Measurements from ENCODE around the gene SLBP. TPM values are rescaled to one million over a fixed set of nuclear protein-coding genes. Genes with fewer than 3 reads are reported as not detected.

Gene SLBP
- total and polyA plus RNA-seq, 12 donors: 19.0 to 81.0 (median 38.1) TPM

DNA sequence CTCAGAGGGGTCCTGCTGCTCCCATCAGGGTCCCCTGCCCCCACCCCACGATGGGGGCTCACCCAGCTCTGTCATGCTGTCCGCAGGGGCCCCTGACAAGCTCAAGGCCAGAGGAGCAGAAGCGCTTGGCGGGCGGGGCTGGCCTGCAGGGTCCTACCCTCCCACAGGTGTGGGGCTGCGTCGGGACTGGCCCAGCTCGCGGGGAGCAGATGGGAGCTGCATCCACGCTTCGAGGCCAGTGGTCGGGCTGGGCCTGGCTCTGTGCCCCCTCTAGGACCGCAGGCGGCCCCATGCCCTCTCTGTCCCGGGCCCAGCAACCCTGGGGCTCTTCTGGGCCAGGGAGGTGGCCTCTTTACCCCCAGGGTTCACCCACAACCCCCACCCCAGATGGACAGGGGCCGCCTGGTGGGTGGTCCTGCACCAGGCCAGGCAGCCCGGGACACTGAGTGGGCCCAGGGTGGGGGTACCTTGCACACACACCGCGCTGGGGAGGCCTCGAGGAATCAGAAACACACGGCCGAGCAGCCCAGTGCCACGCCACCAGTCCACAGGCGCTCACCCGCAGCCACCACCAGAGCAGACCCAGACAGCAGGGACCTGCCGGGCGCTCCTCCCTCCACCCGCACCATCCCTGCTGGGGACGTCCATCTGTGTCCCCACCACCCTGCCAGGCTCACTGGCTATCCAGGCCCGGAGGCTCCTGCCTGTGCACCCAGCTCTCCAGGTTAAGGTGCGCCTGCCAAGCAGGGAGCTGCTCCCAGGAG is 39.2 kb upstream of the SLBP start:
- intact Hi-C loops (cut with DNase I): no loop called here
- 83 to 98% (median 89%) methylated on average over 9 to 31 of the region's 31 CpGs for WGBS, 4 donors

DNA sequence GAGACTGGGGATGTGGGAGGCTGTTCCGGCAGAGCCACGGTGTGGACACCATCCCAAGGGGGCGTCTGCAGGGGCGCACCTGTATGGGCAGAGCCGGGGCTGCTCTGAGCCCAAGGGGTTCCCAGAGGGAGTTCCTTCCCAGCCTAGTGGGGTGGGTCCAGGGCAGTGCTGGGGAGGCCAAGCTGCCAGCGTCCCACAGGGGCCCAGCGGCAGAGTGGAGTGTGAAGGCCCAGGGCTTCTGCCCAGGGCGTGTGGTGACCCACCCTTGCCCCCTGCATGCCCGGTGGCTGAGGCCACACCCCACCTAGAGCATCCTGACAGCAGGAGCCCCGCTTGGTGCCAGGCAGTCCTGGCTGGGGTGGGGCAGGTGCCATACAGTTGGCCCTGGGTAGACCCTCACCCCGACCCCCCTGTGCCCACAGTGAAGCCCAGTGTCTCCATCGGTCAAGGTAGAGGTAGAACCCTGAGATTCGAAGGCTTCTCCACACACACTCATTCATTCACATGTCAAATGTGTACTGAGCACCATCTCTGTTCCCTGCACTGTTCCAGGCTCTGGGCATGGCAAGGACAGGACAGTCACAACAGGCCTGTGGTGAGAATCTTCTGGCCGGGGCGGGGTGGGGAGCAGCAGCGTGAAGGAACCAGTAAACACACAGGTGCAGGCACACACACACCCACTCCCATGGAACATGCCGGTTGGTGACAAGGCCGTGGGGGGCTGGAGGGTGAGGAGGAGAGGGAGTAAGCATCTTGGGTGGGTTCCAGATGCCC is 38.4 kb upstream of the SLBP start:
- H3K9me3 ChIP-seq (replicated peaks in 1 of 3): no peaks in the 10 kb centered on the region
- 87 to 90% (median 88%) methylated on average over 3 to 18 of the region's 18 CpGs for WGBS, 4 donors
- peaks cover 0 to 3% of the 10 kb centered on the region in 2 donors for H3K4me1 ChIP-seq (replicated peaks in 1 of 2)
- no peak overlapping the region for H3K4me3 ChIP-seq
- H3K27me3 ChIP-seq: peaks cover 4% of the 10 kb centered on the region
- DNase-seq: no peak
- no peak overlapping the region for H3K27ac ChIP-seq
- no peaks in the 10 kb centered on the region for H3K36me3 ChIP-seq (replicated peaks in 1 of 2)
- intact Hi-C loops (cut with DNase I): no loop called here
- TF ChIP-seq, protein P1, sequence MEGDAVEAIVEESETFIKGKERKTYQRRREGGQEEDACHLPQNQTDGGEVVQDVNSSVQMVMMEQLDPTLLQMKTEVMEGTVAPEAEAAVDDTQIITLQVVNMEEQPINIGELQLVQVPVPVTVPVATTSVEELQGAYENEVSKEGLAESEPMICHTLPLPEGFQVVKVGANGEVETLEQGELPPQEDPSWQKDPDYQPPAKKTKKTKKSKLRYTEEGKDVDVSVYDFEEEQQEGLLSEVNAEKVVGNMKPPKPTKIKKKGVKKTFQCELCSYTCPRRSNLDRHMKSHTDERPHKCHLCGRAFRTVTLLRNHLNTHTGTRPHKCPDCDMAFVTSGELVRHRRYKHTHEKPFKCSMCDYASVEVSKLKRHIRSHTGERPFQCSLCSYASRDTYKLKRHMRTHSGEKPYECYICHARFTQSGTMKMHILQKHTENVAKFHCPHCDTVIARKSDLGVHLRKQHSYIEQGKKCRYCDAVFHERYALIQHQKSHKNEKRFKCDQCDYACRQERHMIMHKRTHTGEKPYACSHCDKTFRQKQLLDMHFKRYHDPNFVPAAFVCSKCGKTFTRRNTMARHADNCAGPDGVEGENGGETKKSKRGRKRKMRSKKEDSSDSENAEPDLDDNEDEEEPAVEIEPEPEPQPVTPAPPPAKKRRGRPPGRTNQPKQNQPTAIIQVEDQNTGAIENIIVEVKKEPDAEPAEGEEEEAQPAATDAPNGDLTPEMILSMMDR (IDR thresholded peaks at IDR 0.05): no peak
- TF ChIP-seq POLR2A (IDR thresholded peaks at IDR 0.05): no peak

More for the DNA sequence above, 39.2 kb upstream of the SLBP start:
- peaks cover 4% of the 10 kb centered on the region for H3K27me3 ChIP-seq
- no peak overlapping the region for H3K27ac ChIP-seq
- no peaks in the 10 kb centered on the region for H3K9me3 ChIP-seq (replicated peaks in 1 of 3)
- no peak for DNase-seq
- peaks cover 0 to 3% of the 10 kb centered on the region in 2 donors for H3K4me1 ChIP-seq (replicated peaks in 1 of 2)
- no peaks in the 10 kb centered on the region for H3K36me3 ChIP-seq (replicated peaks in 1 of 2)
- TF ChIP-seq, protein P1 (IDR thresholded peaks at IDR 0.05): no peak
- no peak for TF ChIP-seq POLR2A (IDR thresholded peaks at IDR 0.05)
- no peak overlapping the region for H3K4me3 ChIP-seq

DNA sequence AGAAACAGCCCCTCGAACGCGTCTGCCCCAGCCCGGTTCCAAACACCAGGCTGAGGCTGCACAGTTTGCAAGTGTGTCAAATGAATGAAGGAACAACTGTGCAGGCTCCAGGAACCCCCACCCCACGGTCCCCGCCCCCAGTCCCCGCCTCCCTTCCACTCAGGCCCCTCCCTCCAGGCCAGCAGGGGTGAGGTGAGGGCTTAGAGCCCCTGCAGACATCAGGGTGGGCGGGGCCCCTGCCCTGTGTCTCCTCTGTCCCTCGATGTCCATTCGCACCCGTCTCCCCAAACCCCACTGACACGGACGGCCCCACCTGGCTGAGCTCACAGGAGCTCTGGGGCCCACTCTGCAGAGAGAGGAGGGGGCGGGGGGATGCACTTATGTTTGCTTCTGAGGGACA is 37.7 kb upstream of the SLBP start:
- TF ChIP-seq, protein P1 (IDR thresholded peaks at IDR 0.05): no peak
- no peak for TF ChIP-seq POLR2A (IDR thresholded peaks at IDR 0.05)
- 65 to 84% (median 76%) methylated on average over 6 to 14 of the region's 14 CpGs for whole genome bisulfite sequencing, 4 donors
- peaks cover 4% of the 10 kb centered on the region for H3K27me3 ChIP-seq
- no peaks in the 10 kb centered on the region for H3K9me3 ChIP-seq (replicated peaks in 1 of 3)
- no peak for DNase-seq
- no peaks in the 10 kb centered on the region for H3K36me3 ChIP-seq (replicated peaks in 1 of 2)
- intact Hi-C loops (cut with DNase I): loop anchor here (2.0 to 5.0 kb wide), 3 partner anchors 57 to 152 kb away; no protein-coding TSS in a partner anchor
- no peak overlapping the region for H3K27ac ChIP-seq
- H3K4me3 ChIP-seq: no peak overlapping the region
- peaks cover 0 to 3% of the 10 kb centered on the region in 2 donors for H3K4me1 ChIP-seq (replicated peaks in 1 of 2)

DNA sequence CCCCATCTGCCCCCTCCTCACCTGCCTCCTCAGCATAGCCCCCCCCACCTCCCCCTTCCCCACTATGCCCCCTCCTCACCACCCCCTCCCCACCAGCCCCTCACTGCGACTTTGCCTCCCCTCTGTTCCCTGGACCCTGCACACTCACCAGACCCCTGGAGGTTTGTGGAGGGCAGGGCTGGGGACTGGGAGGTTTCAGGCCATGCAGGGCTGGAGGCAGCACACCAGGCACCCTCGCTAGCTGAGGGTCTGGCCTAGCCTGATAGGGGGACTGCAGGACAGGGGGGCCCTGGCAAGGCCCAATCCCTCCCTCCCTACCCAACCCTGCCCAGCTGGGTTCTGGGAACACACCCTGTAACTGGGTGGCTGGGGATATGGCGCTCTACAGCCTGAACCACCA is 37.3 kb upstream of the SLBP start:
- WGBS, 4 donors: 60 to 71% methylated on average over 3 of the region's 3 CpGs; no CpG with 5 or more reads in 2 of the 4 donors
- TF ChIP-seq POLR2A (IDR thresholded peaks at IDR 0.05): no peak
- TF ChIP-seq, protein P1 (IDR thresholded peaks at IDR 0.05): no peak
- intact Hi-C loops (cut with DNase I): loop anchor here (2.0 to 5.0 kb wide), 3 partner anchors 57 to 153 kb away; no protein-coding TSS in a partner anchor

More for the DNA sequence above, 37.3 kb upstream of the SLBP start:
- Histone ChIP-seq H3K27me3 (peaks cover 4% of the 10 kb centered on the region), H3K4me3 (no peak overlapping the region), H3K4me1 (replicated peaks in 1 of 2) (peaks cover 0 to 3% of the 10 kb centered on the region in 2 donors), H3K9me3 (replicated peaks in 1 of 3) (no peaks in the 10 kb centered on the region), H3K27ac (no peak overlapping the region), H3K36me3 (replicated peaks in 1 of 2) (no peaks in the 10 kb centered on the region)
- DNase-seq: no peak

Data from adrenal gland (tissue), 12 donors.